C4-2B (cell line): ENCODE measurements around the gene LLPH.
A peak's percentile ranks its signal among the peaks of the same experiment; 100 is the strongest.

Source experiments
- H3K27ac ChIP-seq: fragments of 450-650 bp; 2 replicates; pipeline ENCODE4 v1.5.1; 2017
- ZFX ChIP-seq: fragments of 450-650 bp; IDR thresholded peaks from 2 replicates; pipeline ENCODE4 v1.6.1; 2017
- TF ChIP-seq, protein P1 (sequence below): fragments of 450-650 bp; conservative IDR thresholded peaks from 2 replicates; pipeline ENCODE4 v1.5.1; 2017; ENCODE audit warnings: mild to moderate bottlenecking

LLPH gene

GRCh38 chr12:66140731-66141130, 10.2 kb upstream of the LLPH start:
- no peak overlapping the region for H3K27ac ChIP-seq
- no peak for TF ChIP-seq ZFX
- TF ChIP-seq, protein P1, sequence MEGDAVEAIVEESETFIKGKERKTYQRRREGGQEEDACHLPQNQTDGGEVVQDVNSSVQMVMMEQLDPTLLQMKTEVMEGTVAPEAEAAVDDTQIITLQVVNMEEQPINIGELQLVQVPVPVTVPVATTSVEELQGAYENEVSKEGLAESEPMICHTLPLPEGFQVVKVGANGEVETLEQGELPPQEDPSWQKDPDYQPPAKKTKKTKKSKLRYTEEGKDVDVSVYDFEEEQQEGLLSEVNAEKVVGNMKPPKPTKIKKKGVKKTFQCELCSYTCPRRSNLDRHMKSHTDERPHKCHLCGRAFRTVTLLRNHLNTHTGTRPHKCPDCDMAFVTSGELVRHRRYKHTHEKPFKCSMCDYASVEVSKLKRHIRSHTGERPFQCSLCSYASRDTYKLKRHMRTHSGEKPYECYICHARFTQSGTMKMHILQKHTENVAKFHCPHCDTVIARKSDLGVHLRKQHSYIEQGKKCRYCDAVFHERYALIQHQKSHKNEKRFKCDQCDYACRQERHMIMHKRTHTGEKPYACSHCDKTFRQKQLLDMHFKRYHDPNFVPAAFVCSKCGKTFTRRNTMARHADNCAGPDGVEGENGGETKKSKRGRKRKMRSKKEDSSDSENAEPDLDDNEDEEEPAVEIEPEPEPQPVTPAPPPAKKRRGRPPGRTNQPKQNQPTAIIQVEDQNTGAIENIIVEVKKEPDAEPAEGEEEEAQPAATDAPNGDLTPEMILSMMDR = no peak

DNA sequence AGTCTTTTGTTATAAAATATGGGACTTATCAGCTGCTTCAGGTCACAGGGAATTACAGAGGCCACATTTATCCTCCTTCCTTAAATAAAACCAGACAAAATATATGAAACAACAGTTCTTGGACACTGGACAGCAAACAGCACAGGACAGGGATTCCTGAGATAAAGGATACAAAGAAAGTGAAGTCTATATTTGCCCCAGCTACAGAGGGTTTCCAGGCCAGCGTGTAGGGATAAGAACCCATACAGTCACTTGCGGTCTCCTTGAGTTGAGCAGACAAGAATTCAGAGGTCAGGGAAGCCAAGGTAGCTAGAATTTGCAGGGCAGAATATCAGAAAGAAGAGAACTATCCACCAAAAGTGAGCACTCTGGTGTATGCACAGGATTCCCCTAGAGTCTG, 8.8 kb upstream of the LLPH start:
- no peak overlapping the region for H3K27ac ChIP-seq
- TF ChIP-seq, protein P1 = no peak
- TF ChIP-seq ZFX = no peak

DNA sequence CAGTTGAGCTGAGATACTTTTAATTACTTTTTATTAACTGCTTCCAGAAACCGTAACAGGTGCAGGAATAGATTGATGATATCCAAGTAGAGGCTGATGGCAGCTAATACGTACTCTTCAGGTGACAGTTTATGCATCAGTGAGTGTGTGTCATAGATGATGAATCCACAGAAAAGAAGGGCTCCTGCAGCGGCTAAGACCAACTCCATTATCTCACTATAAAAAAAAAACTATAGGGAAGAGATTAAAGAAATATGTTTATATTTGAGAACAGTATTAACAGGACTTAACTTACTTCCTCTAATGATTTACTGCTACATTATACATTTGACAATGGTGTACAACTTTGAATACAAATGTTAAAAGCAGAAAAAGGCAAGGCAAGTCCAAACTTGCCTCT, 7.4 kb upstream of the LLPH start:
- no peak overlapping the region for H3K27ac ChIP-seq
- TF ChIP-seq ZFX = no peak
- TF ChIP-seq, protein P1 = no peak

DNA sequence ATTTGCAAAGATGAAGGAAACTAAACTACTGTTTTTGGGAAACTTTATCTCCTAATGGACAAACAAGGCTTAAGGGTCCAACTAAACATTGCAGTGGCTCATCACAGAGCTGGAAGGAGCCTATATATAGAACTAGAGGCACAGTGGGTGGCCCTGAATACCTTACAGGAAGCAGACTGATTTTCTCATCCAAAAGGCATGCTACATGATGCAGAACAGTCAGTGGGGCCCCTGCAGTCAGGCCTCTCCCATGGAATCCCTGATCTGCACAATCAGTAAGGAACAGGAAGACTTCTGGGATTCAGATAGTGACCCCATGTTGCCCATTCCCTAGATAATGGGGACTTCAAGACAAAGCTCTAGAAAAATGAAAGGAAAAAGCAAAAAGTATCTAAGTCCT, 1.9 kb upstream of the LLPH start:
- TF ChIP-seq, protein P1 = no peak
- TF ChIP-seq ZFX = no peak
- no peak overlapping the region for H3K27ac ChIP-seq

DNA sequence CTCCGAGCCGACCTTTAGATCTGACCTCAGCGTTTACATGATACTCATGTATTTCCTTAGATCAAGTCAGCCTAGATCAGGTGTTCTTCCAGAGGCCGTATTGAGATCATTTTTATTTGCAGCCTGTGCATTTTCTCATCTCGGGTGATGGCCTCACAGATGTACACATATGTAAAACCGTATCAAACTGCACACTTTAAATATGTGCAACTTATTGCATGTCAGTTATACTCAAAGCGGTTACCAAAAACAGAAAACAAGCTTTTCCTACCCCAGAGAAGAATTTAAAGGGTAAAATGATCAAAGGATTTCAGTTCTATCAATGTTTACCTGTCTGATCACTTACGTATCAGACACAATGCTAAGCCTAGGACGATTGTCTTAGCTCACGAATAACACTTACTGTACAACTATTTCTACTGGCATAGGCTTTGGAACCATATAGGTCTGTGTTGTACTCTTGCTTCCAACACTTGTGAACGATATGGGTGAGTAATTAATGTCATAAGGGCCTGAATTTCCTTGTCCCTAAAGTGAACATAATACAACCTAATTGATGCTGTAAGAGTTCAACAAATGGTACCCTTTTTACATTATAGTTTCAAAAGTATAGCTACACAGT, 628 bp upstream of the LLPH start:
- peak overlapping the region; percentile 83 for H3K27ac ChIP-seq
- TF ChIP-seq, protein P1 = no peak
- no peak for TF ChIP-seq ZFX

DNA sequence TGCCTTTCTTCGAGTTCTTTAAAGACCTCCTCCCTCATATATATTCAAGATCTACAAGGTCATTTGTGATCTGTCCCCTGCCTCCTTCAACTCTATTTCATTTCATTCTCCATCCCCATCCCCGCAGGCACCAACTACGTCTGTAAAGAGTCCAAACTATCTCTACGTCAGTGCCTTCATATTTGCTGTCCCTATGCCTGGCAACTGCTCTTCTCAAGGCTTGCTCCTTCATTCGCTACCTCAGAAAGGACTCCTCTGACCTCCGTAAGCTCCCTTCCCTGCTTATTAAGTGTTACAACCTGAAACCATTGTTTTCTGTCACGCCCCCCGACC, 650 bp downstream of the LLPH start:
- H3K27ac ChIP-seq = peak overlapping the region; percentile 83

DNA sequence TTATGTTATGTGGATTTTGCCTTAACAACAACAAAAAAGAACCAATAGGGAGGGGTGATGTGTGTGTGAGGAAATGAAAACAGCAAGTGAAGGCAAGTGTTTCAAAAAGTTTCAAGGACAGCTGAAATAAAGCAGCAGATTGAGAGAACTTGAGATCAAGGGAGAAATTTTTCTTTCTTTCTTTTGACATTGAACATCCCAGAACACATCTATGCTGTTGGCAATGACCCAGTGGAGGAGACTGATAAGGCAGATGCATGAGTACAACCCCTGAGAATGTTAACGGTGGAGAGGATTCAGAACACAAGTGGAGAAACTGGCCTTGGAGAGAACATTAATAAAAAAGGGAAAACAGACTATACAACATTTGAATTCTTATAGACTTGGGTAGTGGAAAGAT, 2.9 kb downstream of the LLPH start:
- no peak overlapping the region for H3K27ac ChIP-seq
- no peak for TF ChIP-seq ZFX

More for the DNA sequence above, 650 bp downstream of the LLPH start:
- TF ChIP-seq, protein P1 = no peak
- TF ChIP-seq ZFX = no peak

- no peak for TF ChIP-seq ZFX
- TF ChIP-seq, protein P1 = peak; percentile 17; the same call in 1 of the 2 replicates
- no peak overlapping the region for H3K27ac ChIP-seq
Observed at GRCh38 chr12:66120477-66120876, 10.1 kb downstream of the LLPH start.
